ENCODE measurements around the gene CMTM2. TPM values are rescaled to one million over a fixed set of nuclear protein-coding genes. Genes with fewer than 3 reads are reported as not detected.
"Not testable (repeated sequence)": the region's sequence is repeated elsewhere in the genome, so short reads cannot be mapped to it uniquely, and the experiment has no call there.

CMTM2 gene
- total RNA-seq, 1 donor from 2014 or later = not detected

DNA sequence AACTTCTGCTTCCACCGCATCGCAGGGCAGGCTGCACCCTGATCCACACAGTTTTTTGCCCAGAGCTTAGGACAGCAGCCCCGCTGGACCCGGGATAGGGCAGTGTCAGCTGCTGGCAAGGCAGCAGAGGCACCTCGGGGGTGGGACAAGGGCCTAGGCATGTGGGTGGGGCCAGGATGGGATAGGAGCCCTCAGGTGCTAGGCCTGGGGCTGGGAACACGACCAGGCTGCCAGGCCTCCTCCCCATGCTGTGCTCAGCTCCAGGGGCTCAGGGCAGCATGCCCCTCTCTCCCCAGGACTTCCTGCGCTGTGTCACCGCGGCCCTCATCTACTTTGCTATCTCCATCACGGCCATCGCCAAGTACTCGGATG is 29.9 kb downstream of the CMTM2 start:
- DNase-seq = no peak

DNA sequence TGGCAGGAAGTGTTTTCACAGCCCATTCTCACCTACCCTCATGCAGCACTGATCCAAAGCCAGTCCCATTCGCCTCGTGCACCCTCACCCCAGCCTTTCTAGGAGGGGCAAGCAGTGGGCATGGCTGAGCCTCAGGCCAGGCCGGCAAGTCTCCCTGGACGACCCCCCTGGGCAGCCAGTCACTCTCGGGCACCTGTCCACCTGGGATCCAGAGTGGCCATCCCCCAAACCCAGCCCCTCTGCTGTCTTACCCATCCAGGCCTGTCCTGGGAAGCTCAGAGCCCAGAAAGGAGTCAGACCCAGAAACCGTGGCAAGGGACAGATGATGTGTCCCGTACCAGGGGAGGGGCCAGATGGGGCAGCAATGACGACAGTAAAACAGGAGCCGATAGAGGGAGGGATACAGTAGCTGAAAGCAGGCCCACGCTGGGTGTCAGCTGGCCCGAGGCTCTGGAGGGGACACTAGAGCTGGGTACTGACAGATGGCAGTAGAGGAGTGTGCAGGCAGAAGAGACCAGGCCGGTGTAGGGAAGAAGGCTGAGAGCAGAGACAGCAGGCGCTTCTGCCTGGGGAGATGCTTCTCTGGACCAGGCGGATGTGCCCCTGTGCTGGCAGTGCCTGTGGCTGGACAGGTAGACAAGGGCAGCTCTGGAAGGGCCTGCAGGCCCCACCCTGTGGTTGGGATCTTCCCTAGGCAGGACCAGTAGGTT is 31.0 kb downstream of the CMTM2 start:
- no peak for DNase-seq

DNA sequence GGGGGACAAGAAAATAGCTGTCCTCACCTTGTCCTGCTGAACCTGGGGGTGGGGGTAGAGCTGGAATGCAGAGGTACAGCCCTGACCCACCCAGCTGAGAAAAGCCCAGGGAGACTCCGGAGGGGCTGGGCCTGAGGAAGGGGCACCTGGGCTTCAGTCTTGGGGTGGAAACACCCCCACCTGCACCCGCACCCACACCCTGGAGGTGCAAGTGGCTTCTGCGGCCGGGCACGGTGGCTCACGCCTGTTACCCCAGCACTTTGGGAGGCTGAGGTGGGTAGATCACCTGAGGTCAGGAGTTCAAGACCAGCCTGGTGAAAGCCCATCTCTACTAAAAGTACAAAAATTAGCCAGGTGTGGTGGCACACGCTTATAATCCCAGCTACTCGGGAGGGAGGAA is 32.6 kb downstream of the CMTM2 start:
- not testable (repeated sequence) for DNase-seq

DNA sequence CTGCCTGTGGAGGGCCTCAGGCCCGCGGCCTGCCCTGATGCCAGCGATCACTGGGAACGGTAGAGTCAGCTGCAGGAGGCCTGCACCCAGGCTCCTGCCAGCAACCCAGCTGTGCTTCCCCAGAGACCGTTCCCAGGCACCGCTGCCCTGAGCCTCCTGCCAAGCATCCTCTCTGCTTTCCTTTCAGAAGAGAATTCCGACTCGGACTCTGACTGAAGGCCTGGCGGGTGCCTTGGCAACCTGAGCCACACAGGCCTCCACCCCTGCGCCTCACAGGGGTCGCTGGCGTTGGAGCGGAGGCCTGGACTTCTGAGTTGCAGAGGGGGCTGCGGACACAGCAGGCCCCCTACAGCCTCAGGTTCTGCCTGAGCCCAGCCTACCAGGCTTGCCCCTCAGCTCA is 33.2 kb downstream of the CMTM2 start:
- no peak for DNase-seq

DNA sequence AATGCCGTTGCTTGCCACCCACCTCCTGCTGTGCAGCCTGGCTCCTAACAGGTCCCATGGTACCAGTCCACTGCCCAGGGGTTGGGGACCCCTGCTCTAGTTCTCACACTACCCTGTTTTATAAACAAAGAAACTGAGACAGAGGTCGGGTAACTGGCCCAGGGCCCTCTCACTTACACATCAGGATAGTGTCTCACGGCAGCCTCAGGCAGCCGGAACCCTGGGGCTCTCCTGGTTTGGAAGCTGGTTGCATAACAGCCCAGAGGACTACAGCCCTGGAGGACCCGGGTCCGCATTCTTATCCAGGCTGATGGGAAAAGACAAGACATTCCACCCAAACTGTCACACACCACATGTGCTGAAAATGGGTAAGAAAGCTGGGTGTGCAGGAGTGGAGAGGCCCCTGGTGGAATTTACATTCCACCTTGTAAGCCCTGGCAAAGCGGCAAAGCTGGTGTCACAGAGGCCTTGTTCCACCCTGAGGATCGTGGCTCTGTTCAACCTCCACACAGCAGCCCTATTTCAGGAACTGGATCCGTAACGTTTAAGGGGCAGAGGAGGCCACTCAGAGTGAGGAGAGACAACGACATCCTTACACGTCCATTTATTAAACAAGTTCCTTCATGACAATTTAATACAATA is 35.0 kb downstream of the CMTM2 start:
- DNase-seq = no peak

DNA sequence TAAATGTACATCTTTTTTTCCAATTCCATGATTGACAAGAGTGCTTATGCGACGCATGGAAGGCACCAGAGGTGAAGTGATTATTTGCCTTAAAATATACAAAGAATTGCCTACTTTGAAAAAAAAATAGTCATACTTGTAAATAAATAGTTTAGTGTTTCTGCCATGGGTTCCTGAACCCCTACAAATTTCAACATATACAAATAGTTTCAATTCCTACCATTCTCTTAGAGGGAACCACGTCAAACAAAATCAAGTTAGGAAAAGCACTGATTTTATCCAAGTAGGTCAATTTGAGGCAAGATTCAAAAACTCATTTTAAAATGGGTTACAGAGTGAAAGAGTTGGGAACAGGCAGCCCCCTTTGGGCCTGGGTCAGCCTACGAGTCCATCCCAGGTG is 36.9 kb downstream of the CMTM2 start:
- no peak for DNase-seq

DNA sequence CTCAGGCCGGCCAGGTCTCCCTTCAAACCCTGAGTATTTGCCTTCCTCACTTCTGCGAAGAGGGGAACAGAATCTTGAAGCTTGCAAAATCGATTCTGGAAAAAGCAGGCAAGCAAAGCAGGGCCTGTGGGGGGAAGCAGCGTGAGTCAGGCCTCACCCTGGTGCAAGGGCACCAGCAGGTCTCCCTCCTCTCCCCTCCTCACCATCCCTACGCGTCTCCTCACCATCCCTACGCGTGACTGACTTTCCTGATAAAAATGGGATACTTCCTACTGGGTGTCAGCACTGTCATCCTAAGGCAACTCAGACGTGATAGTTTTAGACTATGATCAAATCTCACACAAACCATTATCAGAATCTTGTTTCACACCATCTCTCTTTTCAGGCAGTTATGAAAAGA is 37.3 kb downstream of the CMTM2 start:
- DNase-seq = no peak

DNA sequence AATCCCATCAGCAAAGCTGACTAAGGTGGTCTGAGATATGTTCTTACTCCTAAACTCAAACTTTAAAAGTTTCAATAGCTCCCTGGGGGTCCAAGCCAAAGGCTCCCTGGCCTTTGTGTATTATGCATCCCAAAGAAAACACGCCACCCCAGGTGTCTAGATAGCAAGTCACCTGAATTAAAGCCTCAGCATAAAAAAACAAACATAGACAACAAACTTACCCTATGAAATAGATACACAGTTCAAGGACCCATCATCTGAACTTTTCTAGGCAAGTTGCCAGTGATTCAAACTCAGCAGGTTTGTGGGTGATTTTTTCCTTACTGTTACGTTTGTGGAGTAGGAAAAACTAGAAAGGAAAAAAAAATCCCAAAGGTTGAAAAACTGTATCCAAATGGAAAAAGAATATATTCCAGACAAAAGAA is 37.8 kb downstream of the CMTM2 start:
- DNase-seq = no peak

DNA sequence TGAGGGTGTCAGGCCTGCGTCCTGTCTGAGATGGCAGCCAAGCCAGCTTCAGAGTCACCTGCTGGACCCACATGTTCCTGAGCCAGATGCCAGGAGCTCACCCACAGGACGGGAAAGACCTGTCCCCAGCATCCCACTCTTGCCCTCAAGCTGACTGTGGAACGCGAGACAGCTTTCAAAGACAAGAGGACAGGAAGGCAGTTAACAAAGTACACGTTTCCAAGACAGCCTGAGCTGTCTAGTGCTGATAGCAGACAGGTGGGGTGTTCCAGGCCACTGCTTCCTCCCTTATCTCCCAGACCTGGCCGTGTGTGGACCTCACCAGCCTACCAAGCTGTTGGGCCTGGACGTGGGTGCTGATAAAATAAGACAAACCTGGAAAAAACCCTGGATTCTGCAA is 38.5 kb downstream of the CMTM2 start:
- no peak for DNase-seq

DNA sequence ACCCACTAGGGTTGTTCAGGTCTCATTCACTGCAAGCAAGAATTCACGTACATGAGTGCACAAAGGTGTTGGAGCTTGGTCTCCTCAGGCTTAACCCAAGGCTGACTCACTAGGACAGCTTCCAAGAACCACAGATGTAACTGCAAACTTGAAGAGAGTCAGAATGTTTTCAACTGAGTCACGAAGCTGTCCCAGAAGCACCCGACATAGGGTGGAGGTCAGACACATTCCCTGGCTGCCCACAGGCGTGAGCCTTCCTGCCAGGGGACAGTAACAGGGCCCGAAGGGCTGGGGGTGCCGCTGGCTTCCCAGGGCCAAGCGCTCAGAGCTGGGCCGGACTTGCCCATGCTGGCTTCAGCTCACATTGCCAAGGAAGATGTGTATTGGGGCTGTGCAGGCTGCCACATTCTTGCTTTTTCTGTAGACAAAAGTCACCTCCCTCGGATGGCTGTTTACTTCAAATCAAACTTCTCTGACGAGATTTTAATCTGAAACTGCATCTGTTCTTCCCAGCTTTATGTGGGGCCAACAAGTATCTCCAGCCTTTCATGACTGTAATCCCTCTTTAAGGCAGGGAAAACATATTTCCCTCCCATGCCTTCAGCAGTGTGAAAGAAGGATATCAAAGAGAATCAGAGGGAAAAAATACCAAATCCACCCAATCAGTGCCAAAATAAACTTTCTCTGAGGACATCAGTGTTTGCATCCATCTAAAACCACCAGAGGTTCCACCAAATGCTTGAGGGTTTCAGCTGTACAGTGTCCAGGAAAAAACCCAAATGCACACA is 39.5 kb downstream of the CMTM2 start:
- DNase-seq = no peak

DNA sequence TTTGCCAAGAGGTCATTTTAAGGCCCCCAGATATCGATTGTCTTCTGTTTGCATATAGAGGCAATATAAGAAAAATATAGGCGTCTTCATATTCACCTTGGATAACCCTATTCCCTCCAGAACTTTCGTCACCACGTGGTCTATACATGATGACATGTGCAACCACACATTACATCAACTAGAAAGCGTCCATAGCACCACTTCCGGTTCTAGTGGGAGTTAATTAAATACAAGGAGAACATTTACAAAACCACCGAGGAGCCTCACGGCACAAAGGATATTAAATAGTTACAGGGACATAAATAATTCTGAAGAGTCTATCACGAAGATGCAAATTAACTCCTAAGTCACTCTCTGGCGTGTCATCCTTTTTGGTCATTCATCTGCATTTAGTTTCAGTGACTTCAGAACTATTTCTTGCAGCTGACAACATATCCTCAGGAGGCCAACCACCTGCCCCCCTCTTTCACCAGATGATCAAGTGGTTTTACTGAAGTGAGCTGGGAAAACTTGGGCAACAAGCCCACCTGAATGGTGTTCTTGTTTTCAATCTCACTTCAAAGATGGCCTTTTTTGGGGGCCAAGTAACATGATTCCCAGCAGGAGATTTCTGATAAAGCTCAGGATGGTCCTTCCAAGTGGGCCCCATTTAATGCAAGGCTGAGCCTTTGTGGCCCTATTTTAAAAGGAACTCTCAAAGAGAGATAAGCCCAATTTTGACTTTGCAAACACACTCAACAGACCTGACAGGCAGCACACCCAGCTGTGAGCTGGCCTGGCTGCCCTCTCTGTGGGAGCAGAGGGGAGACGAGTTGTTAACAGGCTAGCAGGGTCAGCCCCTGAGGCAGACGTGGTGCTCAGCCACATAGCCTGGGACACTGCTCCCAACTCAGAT is 40.5 kb downstream of the CMTM2 start:
- DNase-seq = peak; percentile 71

DNA sequence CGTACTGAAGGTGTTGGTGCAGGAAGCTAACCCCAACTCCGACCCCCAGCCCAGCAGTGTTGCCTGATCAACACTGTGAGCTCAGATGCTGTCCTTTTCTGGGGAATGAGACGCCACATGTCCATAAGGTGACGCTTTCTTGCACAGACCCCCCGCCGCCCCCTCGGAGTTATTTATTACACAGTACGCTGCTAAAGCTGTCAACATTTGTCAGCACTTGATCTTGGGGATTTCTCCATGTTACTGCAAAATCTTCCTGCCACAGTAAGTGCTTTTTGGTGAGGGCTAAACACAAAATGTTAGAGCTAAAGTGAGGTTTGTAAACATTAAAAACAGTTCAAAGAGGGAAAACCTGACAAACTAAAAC is 41.1 kb downstream of the CMTM2 start:
- DNase-seq = no peak

DNA sequence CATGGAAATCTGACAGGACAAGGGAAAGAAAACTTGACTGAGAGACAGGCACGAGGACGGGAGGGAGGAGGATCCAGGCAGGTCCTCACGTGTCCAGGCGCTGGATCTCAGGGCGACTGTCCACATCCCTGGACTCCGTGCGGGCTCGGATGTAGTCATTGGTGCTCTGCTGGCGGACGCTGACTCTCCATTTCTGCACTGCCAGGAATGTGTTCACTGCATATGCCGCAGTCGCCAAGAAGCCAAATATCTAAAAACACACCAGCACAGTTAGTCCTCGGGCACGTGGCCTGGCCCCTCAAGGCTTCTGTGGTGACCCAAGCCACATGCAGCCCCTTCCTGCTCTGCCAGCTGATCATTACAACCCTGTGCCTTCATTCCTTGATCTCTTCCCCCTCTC is 42.7 kb downstream of the CMTM2 start:
- no peak for DNase-seq

DNA sequence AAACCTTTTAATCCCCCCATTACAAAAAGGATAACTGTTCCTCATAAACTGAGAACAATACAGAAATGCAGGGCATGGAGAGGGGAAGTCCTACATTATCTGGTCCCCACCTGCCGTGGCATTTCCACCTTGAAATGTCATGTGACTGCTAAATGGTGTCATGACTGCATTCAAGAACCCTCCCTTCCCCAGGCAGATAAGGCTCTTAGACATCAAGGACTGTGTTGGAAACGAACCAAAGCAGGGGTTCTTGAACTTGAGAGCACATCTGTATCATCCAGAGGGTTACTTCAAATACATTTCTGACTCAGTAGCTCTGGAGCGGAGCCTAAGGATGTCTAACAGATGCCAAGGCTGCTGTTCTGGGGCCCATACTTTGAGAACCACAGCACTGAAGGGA is 43.6 kb downstream of the CMTM2 start:
- no peak for DNase-seq

DNA sequence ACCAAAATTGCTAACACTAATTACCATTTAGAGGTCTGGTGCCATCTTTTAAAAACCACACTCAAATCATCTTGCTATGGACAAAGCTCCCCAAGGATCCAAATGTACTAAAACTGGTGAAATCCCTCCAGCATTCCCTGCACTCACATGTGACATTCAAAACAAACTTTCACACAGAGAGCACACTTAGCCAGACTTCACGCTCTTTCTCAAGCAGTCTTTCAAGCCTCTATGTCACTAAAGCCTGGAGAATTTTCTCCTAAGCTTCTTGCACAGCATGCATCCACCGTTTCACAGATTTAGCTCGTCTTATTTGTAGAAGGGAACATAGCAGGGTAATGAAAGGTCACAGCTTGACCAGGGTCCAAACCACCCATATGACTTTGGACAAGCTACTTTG is 44.5 kb downstream of the CMTM2 start:
- DNase-seq = no peak

DNA sequence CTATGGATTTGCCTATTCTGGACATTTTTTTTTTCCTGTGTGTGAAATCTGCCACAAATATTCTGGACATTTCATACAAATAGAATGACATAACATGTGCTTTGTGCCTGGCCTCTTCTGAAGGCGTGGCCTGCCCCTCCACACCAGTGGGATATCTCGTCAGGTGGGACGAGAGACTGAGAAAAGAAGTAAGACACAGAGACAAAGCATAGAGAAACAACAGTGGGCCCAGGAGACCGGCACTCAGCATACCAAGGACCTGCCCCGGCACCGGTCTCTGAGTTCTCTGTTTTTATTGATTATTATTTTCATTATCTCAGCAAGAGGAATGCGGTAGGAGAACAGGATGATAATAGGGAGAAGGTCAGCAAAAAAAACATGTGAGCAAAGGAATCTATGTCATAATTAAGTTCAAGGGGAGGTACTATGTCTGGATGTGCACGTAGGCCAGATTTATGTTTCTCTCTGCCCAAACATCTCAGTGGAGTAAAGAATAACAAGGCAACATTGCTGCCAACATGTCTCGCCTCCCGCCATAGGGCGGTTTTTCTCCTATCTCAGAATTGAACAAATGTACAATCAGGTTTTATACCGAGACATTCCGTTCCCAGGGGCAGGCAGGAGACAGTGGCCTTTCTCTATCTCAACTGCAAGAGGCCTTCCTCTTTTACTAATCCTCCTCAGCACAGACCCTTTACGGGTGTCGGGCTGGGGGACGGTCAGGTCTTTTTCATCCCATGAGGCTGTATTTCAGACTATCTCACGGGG is 48.5 kb downstream of the CMTM2 start:
- not testable (repeated sequence) for DNase-seq

DNA sequence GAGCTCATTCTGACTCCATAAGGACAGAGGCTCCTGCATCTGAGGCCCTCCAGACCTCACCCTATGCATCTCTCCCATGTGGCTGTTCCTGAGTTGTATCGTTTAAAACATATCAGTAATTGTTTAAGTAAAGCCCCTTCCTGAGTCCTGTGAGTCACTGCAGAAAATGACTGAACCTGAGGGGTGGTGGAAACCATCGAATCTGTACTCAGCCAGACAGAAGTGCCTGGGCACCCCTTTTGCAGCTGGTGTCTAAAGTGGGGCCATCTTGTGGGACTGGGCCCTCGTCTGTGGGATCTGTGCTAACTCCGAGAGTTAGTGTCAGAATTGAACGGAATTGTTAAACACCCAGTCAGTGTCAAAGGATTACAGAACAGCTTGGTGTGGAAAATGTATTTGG is 50.6 kb downstream of the CMTM2 start:
- DNase-seq = no peak

DNA sequence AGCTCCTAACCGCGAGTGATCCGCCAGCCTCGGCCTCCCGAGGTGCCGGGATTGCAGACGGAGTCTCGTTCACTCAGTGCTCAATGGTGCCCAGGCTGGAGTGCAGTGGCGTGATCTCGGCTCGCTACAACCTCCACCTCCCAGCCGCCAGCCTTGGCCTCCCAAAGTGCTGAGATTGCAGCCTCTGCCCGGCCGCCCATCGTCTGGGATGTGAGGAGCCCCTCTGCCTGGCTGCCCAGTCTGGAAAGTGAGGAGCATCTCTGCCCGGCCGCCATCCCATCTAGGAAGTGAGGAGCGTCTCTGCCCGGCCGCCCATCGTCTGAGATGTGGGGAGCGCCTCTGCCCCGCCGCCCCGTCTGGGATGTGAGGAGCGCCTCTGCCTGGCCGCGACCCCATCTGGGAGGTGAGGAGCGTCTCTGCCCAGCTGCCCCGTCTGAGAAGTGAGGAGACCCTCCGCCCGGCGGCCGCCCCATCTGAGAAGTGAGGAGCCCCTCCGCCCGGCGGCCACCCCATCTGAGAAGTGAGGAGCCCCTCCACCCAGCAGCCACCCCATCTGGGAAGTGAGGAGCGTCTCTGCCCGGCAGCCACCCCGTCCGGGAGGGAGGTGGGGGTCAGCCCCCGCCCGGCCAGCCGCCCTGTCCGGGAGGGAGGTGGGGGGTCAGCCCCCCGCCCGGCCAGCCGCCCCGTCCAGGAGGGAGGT is 51.4 kb downstream of the CMTM2 start:
- DNase-seq = not testable (repeated sequence)

DNA sequence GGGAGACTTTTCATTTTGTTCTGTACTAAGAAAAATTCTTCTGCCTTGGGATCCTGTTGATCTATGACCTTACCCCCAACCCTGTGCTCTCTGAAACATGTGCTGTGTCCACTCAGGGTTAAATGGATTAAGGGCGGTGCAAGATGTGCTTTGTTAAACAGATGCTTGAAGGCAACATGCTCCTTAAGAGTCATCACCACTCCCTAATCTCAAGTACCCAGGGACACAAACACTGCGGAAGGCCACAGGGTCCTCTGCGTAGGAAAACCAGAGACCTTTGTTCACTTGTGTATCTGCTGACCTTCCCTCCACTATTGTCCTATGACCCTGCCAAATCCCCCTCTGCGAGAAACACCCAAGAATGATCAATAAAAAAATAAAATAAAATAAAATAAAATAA is 52.3 kb downstream of the CMTM2 start:
- not testable (repeated sequence) for DNase-seq

DNA sequence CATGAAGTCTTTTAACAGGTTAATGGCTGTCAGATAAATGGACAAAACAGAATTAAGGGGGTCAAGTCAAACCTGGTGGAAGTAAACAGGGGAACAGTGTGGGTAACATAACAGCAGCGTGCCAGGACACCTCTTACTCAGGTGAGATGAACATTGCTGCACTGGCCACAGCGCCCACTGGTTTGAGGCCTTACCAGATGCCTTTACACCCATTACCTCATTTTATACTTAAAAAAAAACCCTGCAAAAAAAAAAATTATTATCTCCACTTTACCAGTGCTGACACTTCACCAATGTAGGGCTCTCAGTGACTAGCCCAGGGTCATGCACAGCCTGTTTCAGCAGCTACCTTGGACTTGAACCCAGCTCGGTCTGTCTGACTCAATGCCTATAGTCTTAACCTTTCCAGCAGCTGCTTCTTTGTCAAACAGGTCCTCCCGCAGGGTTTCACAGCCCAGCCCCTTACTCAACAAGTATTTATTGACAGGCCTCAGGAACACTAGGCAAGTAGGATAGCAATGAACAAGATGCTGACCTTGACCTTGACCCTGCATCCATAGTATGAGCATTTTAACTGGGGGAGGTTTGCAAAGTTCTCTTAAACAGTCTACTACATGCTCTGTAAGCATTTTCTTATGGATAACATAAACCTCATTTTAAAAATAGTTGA is 55.4 kb downstream of the CMTM2 start:
- no peak for DNase-seq

Measured in tongue (tissue), 2 donors.